ENCODE measurements around the gene PLXNA2.

PLXNA2 gene

DNA sequence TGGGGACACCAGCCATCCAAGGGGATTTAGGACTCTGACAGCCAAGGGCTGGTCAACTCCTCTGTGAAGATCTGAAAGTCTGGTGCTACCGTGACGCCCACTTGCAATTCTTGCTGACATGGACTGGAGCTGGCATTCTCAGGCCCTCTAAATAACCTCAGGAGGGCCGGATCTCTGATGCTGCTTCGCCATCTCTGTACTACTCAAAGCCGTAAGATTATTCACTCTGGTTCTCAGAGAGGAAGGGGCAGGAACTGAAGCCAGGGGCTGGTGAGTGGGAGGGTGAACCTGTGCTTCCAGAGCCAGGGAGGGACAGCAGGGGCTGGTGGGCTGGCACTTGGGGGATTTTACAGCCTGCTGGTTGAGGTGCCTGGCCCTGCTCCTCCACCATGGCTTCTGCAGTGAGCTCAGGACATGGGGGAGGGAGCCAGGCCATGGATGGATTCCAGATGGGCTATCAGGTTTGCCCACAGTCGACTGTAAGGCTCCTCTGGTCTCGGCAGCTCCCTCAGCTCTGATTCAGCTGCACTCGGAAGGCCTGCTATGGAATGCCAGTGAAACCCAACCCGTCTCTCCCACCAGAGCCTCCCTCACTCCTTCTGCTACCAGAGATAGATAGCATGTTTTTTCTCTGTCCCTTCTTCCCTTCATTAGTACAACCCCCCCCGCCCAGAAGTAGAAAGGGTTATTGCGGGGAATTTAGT is 84.5 kb downstream of the PLXNA2 start:
- no peak for DNase-seq (ENCODE audit: low spot score)

GRCh38 chr1:208158640-208159554 is 85.3 kb downstream of the PLXNA2 start:
- DNase-seq (ENCODE audit: low spot score): no peak

GRCh38 chr1:208157769-208158168 is 86.4 kb downstream of the PLXNA2 start:
- DNase-seq (ENCODE audit: low spot score): no peak

GRCh38 chr1:208156741-208157140 is 87.4 kb downstream of the PLXNA2 start:
- no peak for DNase-seq (ENCODE audit: low spot score)

DNA sequence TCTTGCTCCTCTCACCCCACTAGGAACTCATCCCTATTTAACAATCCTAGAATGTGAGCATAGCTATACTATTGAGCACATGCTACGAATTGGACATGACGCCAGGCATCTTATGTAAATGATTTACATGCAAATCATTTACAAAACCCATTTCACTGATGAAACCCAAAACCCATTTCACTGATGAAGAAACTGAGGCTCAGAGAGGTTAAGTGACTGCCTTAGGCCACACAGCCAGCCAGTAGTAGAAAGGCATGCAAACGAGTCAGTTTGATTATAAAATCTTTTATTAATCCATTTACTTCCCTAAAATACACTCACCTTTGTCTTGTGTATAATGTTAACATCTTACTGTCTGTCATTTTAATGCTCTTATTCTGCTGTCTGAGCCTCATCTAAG is 87.9 kb downstream of the PLXNA2 start:
- no peak for DNase-seq (ENCODE audit: low spot score)

- no peak for DNase-seq (ENCODE audit: low spot score)
Measured at GRCh38 chr1:208154679-208155642, 89.2 kb downstream of the PLXNA2 start.

- no peak for DNase-seq (ENCODE audit: low spot score)
Measured at GRCh38 chr1:208154040-208154439, 90.1 kb downstream of the PLXNA2 start.

DNA sequence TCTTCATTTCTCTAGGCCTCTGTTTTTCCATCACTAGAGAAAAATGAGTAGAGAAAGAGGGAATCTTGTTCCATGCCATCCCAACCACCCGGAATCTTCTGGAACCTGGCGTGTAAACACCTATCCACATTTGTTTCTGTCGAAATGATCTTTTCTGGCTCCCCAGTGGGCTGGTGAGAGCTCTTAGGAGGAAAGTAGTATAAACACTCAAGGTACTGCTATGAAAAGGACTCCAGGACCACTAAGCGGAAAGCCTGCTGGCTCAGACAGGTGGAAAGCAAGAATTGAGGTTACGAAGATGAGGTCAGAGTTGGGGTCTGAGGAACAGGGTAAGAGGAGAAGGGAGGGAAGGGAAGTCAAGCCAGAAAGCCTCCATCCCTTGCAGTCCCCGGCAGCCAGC is 90.8 kb downstream of the PLXNA2 start:
- DNase-seq (ENCODE audit: low spot score): no peak

GRCh38 chr1:208151728-208152598 is 92.2 kb downstream of the PLXNA2 start:
- no peak for DNase-seq (ENCODE audit: low spot score)

- no peak for DNase-seq (ENCODE audit: low spot score)
Measured at GRCh38 chr1:208150833-208151458, 93.2 kb downstream of the PLXNA2 start.

DNA sequence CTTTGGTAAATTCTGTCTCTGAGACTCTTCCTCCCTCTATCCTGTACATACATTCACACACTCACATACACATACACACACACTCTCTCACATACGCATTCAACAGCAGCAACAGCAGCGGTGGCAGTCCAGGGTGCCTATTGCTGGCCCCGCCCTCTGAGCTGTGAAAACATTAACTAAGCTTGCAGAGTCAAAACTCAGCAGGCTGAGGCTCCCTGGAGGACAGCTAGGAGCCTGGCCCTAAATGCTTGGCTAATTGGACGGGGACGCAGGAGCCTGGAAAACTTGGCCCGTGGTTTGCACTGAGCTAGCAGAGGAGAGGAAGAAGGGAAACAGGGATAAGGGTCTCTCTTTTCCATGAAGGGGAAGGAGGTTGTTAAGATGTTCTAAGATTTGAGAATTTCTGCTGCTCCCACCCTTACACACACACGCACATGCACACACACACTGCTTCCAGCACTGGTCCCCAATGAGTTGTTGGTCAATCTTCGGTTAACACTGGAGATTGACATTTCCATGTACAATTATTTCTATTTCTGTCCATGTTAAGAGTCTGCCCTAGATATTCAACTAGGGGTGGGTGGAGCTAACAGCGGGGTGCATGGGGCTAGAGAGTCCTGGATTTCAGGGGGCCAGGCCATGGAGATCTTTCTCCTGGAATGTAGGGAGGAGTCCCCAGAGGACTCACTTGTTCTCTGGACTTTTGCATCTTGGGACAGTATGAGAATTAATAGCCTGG is 94.2 kb downstream of the PLXNA2 start:
- DNase-seq (ENCODE audit: low spot score): no peak

GRCh38 chr1:208149213-208149612 is 95.0 kb downstream of the PLXNA2 start:
- DNase-seq (ENCODE audit: low spot score): no peak

- no peak for DNase-seq (ENCODE audit: low spot score)
Measured at GRCh38 chr1:208148380-208148779, 95.8 kb downstream of the PLXNA2 start.

DNA sequence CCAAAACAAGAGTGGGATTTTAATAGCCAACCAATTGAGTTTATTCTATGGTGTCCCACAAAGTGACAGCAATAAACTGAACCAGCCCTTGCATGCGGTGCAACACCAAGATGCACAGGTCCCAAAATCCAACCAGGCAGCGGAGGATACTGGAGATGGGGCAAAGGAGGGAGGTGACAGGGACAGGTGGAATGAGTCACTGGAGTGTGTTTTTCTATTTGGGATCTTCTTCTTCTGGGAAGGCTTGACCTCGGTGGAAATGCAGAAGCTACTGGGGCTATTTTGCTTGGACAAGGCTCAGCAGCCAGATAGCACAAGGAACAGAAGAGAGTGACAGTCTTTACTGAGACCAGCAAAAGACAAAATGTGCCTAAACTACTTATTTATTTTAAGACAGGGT is 97.5 kb downstream of the PLXNA2 start:
- DNase-seq (ENCODE audit: low spot score): no peak

GRCh38 chr1:208145167-208145566 is 99.0 kb downstream of the PLXNA2 start:
- DNase-seq (ENCODE audit: low spot score): no peak

DNA sequence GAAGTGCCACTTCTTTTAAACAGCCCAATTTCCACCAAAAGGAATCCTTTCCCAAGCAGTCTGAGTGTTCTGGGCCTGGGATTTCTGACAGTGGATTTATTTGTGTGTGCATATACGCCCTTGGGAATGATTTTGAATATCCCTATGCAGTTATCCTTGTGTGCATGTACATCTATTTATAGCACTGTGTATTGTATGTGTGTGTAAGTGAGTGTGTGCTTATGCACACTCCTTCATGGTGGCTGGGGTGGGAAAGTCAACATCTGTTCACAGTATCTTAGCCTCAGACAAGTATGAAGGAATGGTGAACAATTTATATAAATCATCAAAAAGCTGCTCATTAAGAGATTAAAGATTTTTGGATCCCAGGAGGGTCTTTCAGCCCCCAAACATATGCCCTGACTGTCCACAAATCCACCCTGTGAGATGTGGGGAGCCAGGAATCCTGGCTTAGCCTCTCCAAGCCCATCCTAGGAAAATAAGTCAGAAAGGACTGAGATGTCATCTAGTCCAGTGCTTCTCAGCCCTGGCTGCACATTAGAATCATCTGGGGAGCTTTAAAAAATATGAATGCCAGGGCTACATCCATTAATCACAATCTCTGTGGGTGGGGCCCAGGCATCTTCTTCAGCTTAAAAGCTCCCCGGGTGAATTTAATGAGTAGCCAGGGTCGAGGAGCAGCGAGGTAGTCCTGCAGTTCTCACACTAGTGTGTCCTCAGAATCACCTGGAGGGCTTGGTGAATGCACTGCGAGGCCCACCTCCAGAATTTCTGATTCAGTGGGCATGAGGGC is 101.4 kb downstream of the PLXNA2 start:
- DNase-seq (ENCODE audit: low spot score): no peak

DNA sequence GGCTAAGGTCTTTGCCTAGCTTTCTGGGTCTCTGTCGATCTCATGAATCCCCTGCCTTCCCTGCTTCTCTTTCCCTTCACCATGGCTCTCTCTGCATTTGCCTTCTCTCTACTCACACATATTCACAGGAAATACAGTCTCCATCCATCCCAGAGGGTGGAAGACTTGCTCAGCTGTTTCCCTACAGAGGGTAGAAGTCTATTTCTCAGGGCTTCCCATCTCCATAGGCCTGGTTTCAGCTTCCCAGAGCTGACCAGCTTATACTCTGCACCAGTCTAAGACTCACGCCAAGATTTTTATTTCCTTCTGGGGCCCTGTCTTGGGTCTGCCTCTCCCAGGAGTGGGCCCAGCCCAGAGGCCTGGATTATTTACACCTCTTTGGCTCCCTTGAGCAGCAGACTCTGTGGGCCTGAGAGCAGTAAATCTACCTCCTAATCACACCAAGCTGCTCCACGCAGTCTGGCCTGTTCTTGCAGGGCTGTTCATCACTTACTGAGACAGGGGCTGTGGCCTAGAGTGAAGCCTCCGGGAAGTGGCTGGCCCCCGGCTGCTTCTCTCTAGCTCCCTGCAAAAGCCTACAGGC is 102.5 kb downstream of the PLXNA2 start:
- no peak for DNase-seq (ENCODE audit: low spot score)

- no peak for DNase-seq (ENCODE audit: low spot score)
Measured at GRCh38 chr1:208139434-208140045, 104.6 kb downstream of the PLXNA2 start.

Data from kidney capillary endothelial cell (primary cell).